IPS DF 4.7 (cell line): ENCODE results near the gene SPTSSA.
"Not testable (repeated sequence)": the region's sequence is repeated elsewhere in the genome, so short reads cannot be mapped to it uniquely, and the experiment has no call there.

ENCODE experiments used
- DNase-seq: peaks from one replicate; pipeline ENCODE4 v3.0.0-alpha.2; 2013; ENCODE audit warnings: low spot score; ENCODE audit errors: extremely low read depth

Gene SPTSSA

GRCh38 chr14:34428102-34428466 lies 34.0 kb downstream of the SPTSSA start:
- DNase-seq: not testable (repeated sequence)

GRCh38 chr14:34426313-34427295 lies 35.4 kb downstream of the SPTSSA start:
- no peak for DNase-seq

GRCh38 chr14:34425095-34425851 lies 36.8 kb downstream of the SPTSSA start:
- no peak for DNase-seq

- no peak for DNase-seq
Observed at GRCh38 chr14:34424488-34424887, 37.6 kb downstream of the SPTSSA start.

GRCh38 chr14:34423445-34423844 lies 38.6 kb downstream of the SPTSSA start:
- DNase-seq: no peak

GRCh38 chr14:34420547-34421150 lies 41.4 kb downstream of the SPTSSA start:
- DNase-seq: no peak

- DNase-seq: no peak
Observed at GRCh38 chr14:34409721-34410120, 52.3 kb downstream of the SPTSSA start.

GRCh38 chr14:34407951-34408350 lies 54.1 kb downstream of the SPTSSA start:
- DNase-seq: no peak

- no peak for DNase-seq
Observed at GRCh38 chr14:34404416-34404815, 57.6 kb downstream of the SPTSSA start.

- no peak for DNase-seq
Observed at GRCh38 chr14:34403646-34404045, 58.4 kb downstream of the SPTSSA start.

- no peak for DNase-seq
Observed at GRCh38 chr14:34398024-34398423, 64.0 kb downstream of the SPTSSA start.

- DNase-seq: no peak
Observed at GRCh38 chr14:34387974-34388516, 74.0 kb downstream of the SPTSSA start.

- DNase-seq: no peak
Observed at GRCh38 chr14:34386865-34387485, 75.1 kb downstream of the SPTSSA start.

- DNase-seq: not testable (repeated sequence)
Observed at GRCh38 chr14:34385881-34386280, 76.2 kb downstream of the SPTSSA start.

GRCh38 chr14:34383839-34384238 lies 78.2 kb downstream of the SPTSSA start:
- no peak for DNase-seq
